Measurements from ENCODE around the gene ALCAM. TPM values are rescaled to one million over a fixed set of nuclear protein-coding genes. Genes with fewer than 3 reads are reported as not detected.

The ALCAM gene
- polyA plus RNA-seq, 3 donors from 2014 or later, result 0.72 to 4.9 (median 2.8) TPM

- Mint-ChIP-seq H3K4me3 (peak overlapping the region; percentile 1 to 89 (median 40)), H3K27ac (no peak overlapping the region), H3K36me3 (no peaks in the 10 kb centered on the region)
Observed at GRCh38 chr3:105365081-105365390, 1.7 kb upstream of the ALCAM start.

GRCh38 chr3:105365391-105366325 lies 1.1 kb upstream of the ALCAM start:
- no peaks in the 10 kb centered on the region for H3K9me3 Mint-ChIP-seq
- no peak overlapping the region for H3K27ac Mint-ChIP-seq
- peak overlapping the region; percentile 81 to 92 (median 85) for H3K4me3 Mint-ChIP-seq
- no peak for DNase-seq
- H3K36me3 Mint-ChIP-seq, result no peaks in the 10 kb centered on the region
- H3K4me1 Mint-ChIP-seq, result peaks cover 36 to 53% of the 10 kb centered on the region in 2 donors
- peaks cover 15 to 25% (median 19%) of the 10 kb centered on the region in 3 donors for H3K27me3 Mint-ChIP-seq (ENCODE audit: low read depth in 3 of 3)

More at GRCh38 chr3:105365081-105365390, 1.7 kb upstream of the ALCAM start:
- peaks cover 15 to 25% (median 19%) of the 10 kb centered on the region in 3 donors for H3K27me3 Mint-ChIP-seq (ENCODE audit: low read depth in 3 of 3)
- no peaks in the 10 kb centered on the region for H3K9me3 Mint-ChIP-seq
- DNase-seq, result no peak
- H3K4me1 Mint-ChIP-seq, result peaks cover 36 to 52% of the 10 kb centered on the region in 2 donors

- Mint-ChIP-seq H3K9me3 (no peaks in the 10 kb centered on the region), H3K4me3 (peak overlapping the region; percentile 81 to 92 (median 85)), H3K36me3 (no peaks in the 10 kb centered on the region), H3K4me1 (peaks cover 36 to 53% of the 10 kb centered on the region in 2 donors), H3K27ac (peak overlapping the region in 3 of 6 donors; percentile 9 to 28 (median 26)), H3K27me3 (ENCODE audit: low read depth in 3 of 3) (peaks cover 14 to 25% (median 19%) of the 10 kb centered on the region in 3 donors)
- peak in 2 of 3 donors; percentile 21 to 27 for DNase-seq
Observed at GRCh38 chr3:105367063-105367405, 325 bp downstream of the ALCAM start.

- Mint-ChIP-seq H3K27me3 (ENCODE audit: low read depth in 3 of 3) (peaks cover 14 to 25% (median 19%) of the 10 kb centered on the region in 3 donors), H3K4me3 (peak overlapping the region; percentile 85 to 98 (median 89)), H3K36me3 (no peaks in the 10 kb centered on the region), H3K27ac (peak overlapping the region; percentile 36 to 86 (median 76)), H3K9me3 (no peaks in the 10 kb centered on the region), H3K4me1 (peaks cover 36 to 53% of the 10 kb centered on the region in 2 donors)
- peak; percentile 37 to 48 (median 38) for DNase-seq
Observed at GRCh38 chr3:105367406-105368213, 901 bp downstream of the ALCAM start.

- Mint-ChIP-seq H3K36me3 (no peaks in the 10 kb centered on the region), H3K4me3 (peak overlapping the region; percentile 85 to 98 (median 89)), H3K27me3 (ENCODE audit: low read depth in 3 of 3) (peaks cover 10 to 25% (median 19%) of the 10 kb centered on the region in 3 donors), H3K9me3 (no peaks in the 10 kb centered on the region), H3K4me1 (peaks cover 36 to 53% of the 10 kb centered on the region in 2 donors), H3K27ac (peak overlapping the region; percentile 49 to 88 (median 67))
- peak; percentile 26 to 31 (median 30) for DNase-seq
Observed at GRCh38 chr3:105368566-105369499, 2.1 kb downstream of the ALCAM start.

- no peaks in the 10 kb centered on the region for H3K9me3 Mint-ChIP-seq
- no peaks in the 10 kb centered on the region for H3K36me3 Mint-ChIP-seq
- H3K27me3 Mint-ChIP-seq (ENCODE audit: low read depth in 3 of 3), result peaks cover 10 to 24% (median 19%) of the 10 kb centered on the region in 3 donors
- peak; percentile 23 to 36 (median 28) for DNase-seq
- H3K27ac Mint-ChIP-seq, result peak overlapping the region in 5 of 6 donors; percentile 22 to 86 (median 73)
- peak overlapping the region; percentile 85 to 98 (median 89) for H3K4me3 Mint-ChIP-seq
- peaks cover 36 to 52% of the 10 kb centered on the region in 2 donors for H3K4me1 Mint-ChIP-seq
Observed at GRCh38 chr3:105369500-105370371, 3.0 kb downstream of the ALCAM start.

- Mint-ChIP-seq H3K36me3 (no peaks in the 10 kb centered on the region), H3K27ac (no peak overlapping the region), H3K4me3 (no peak overlapping the region), H3K27me3 (ENCODE audit: low read depth in 3 of 3) (peaks cover 4 to 9% (median 7%) of the 10 kb centered on the region in 3 donors), H3K4me1 (peaks cover 17 to 18% of the 10 kb centered on the region in 2 donors), H3K9me3 (no peaks in the 10 kb centered on the region)
- DNase-seq, result no peak
Observed at GRCh38 chr3:105373383-105373782, 6.7 kb downstream of the ALCAM start.

- Mint-ChIP-seq H3K4me1 (no peaks in the 10 kb centered on the region), H3K9me3 (no peaks in the 10 kb centered on the region), H3K36me3 (no peaks in the 10 kb centered on the region), H3K27ac (no peak overlapping the region), H3K4me3 (no peak overlapping the region), H3K27me3 (ENCODE audit: low read depth in 3 of 3) (no peaks in the 10 kb centered on the region)
- no peak for DNase-seq
Observed at GRCh38 chr3:105375750-105376511, 9.2 kb downstream of the ALCAM start.

GRCh38 chr3:105377716-105378115 lies 11.0 kb downstream of the ALCAM start:
- H3K27ac Mint-ChIP-seq, result no peak overlapping the region
- H3K27me3 Mint-ChIP-seq (ENCODE audit: low read depth in 3 of 3), result peaks cover 0 to 2% (median 1%) of the 10 kb centered on the region in 3 donors
- H3K4me1 Mint-ChIP-seq, result no peaks in the 10 kb centered on the region
- no peaks in the 10 kb centered on the region for H3K36me3 Mint-ChIP-seq
- no peak for DNase-seq
- H3K9me3 Mint-ChIP-seq, result no peaks in the 10 kb centered on the region
- H3K4me3 Mint-ChIP-seq, result no peak overlapping the region

GRCh38 chr3:105385179-105385578 lies 18.5 kb downstream of the ALCAM start:
- Mint-ChIP-seq H3K36me3 (peaks cover 0 to 5% (median 0%) of the 10 kb centered on the region in 3 donors), H3K27me3 (ENCODE audit: low read depth in 3 of 3) (peaks cover 0 to 7% (median 3%) of the 10 kb centered on the region in 3 donors), H3K9me3 (peaks cover 0 to 4% (median under 1%) of the 10 kb centered on the region in 6 donors), H3K27ac (no peak overlapping the region), H3K4me3 (no peak overlapping the region), H3K4me1 (no peaks in the 10 kb centered on the region)
- no peak for DNase-seq

- H3K4me3 Mint-ChIP-seq, result no peak overlapping the region
- H3K4me1 Mint-ChIP-seq, result no peaks in the 10 kb centered on the region
- H3K9me3 Mint-ChIP-seq, result peaks cover 0 to 11% (median 1%) of the 10 kb centered on the region in 6 donors
- no peak for DNase-seq
- H3K27ac Mint-ChIP-seq, result no peak overlapping the region
- H3K36me3 Mint-ChIP-seq, result peaks cover 0 to 5% (median 0%) of the 10 kb centered on the region in 3 donors
- H3K27me3 Mint-ChIP-seq (ENCODE audit: low read depth in 3 of 3), result peaks cover 0 to 9% (median 3%) of the 10 kb centered on the region in 3 donors
Observed at GRCh38 chr3:105385819-105386508, 19.3 kb downstream of the ALCAM start.
